Neural progenitor cell (in vitro differentiated cells): ENCODE measurements around the gene GABBR2. TPM values are rescaled to one million over a fixed set of nuclear protein-coding genes. Genes with fewer than 3 reads are reported as not detected.

Source experiments
- DNase-seq: peaks from one replicate; pipeline ENCODE4 v3.0.0-alpha.2; 2016; ENCODE audit warnings: low spot score
- H2AFZ ChIP-seq: fragments of 200-600 bp; sonication (generic); replicated peaks from 2 replicates; pipeline ENCODE4 v1.6.1; 2016; ENCODE audit warnings: antibody characterized with exemption
- H3F3A ChIP-seq: fragments of 200-600 bp; sonication (generic); 2 replicates; pipeline ENCODE4 v1.6.1; 2016; ENCODE audit warnings: antibody characterized with exemption, low read depth
- H3K27ac ChIP-seq: fragments of 200-600 bp; sonication (generic); 2 replicates; pipeline ENCODE4 v1.5.1; 2016; ENCODE audit warnings: mild to moderate bottlenecking
- H3K27me3 ChIP-seq: fragments of 200-600 bp; sonication (generic); 2 replicates; pipeline ENCODE4 v1.6.1; 2016; ENCODE audit warnings: mild to moderate bottlenecking, moderate library complexity
- H3K36me3 ChIP-seq: fragments of 200-600 bp; sonication (generic); 2 replicates; pipeline ENCODE4 v1.5.1; 2016
- H3K4me1 ChIP-seq: fragments of 200-600 bp; sonication (generic); 2 replicates; pipeline ENCODE4 v1.6.1; 2016; ENCODE audit warnings: mixed run types
- H3K4me2 ChIP-seq: fragments of 200-600 bp; sonication (generic); 2 replicates; pipeline ENCODE4 v1.6.1; 2016
- H3K4me3 ChIP-seq: fragments of 200-600 bp; sonication (generic); 2 replicates; pipeline ENCODE4 v1.5.1; 2016
- H3K79me2 ChIP-seq: fragments of 200-600 bp; sonication (generic); 2 replicates; pipeline ENCODE4 v1.6.1; 2016; ENCODE audit warnings: low read depth
- H3K9ac ChIP-seq: fragments of 200-600 bp; sonication (generic); 2 replicates; pipeline ENCODE4 v1.6.1; 2016
- H3K9me3 ChIP-seq: fragments of 200-600 bp; sonication (generic); 2 replicates; pipeline ENCODE4 v1.5.1; 2016; ENCODE audit warnings: low read depth
- H4K20me1 ChIP-seq: fragments of 200-600 bp; sonication (generic); 2 replicates; pipeline ENCODE4 v1.6.1; 2016; ENCODE audit warnings: low read depth
- H3K27ac Mint-ChIP-seq: 3 replicates; pipeline ENCODE4 v1.8.0; 2021; ENCODE audit warnings: mixed read lengths
- H3K27me3 Mint-ChIP-seq: 2 replicates; pipeline ENCODE4 v1.8.0; 2022; ENCODE audit warnings: low read depth, mild to moderate bottlenecking, inconsistent platforms, moderate library complexity, mixed read lengths; ENCODE audit not compliant: insufficient read depth
- H3K36me3 Mint-ChIP-seq: 3 replicates; pipeline ENCODE4 v1.8.0; 2021; ENCODE audit warnings: mixed read lengths
- H3K4me1 Mint-ChIP-seq: 3 replicates; pipeline ENCODE4 v1.8.0; 2021; ENCODE audit warnings: mixed read lengths
- H3K4me3 Mint-ChIP-seq: 3 replicates; pipeline ENCODE4 v1.8.0; 2021; ENCODE audit warnings: mild to moderate bottlenecking, moderate library complexity, mixed read lengths
- H3K9me3 Mint-ChIP-seq: 3 replicates; pipeline ENCODE4 v1.8.0; 2020; ENCODE audit warnings: mixed read lengths
- EZH2 ChIP-seq: fragments of 200-600 bp; sonication (generic); IDR thresholded peaks from 2 replicates; pipeline ENCODE4 v1.6.1; 2017; ENCODE audit warnings: antibody characterized with exemption, mild to moderate bottlenecking, moderate library complexity
- EZH2phosphoT487 ChIP-seq: fragments of 200-600 bp; sonication (generic); IDR thresholded peaks from 2 replicates; pipeline ENCODE4 v1.6.1; 2017; ENCODE audit warnings: antibody characterized with exemption
- total RNA-seq: library from RNA; depleted of rRNA; stranded (reverse); fragments of >200 nt; gene quantifications from 2 replicates; pipeline ENCODE4 v1.2.3, GENCODE V29; 2015; ENCODE audit warnings: low replicate concordance
- TF ChIP-seq, protein P1 (sequence below): fragments of 200-600 bp; sonication (generic); IDR thresholded peaks from 2 replicates; pipeline ENCODE4 v1.5.1; 2017; ENCODE audit warnings: antibody characterized with exemption, mild to moderate bottlenecking

GABBR2 gene
- total RNA-seq, 1 donor from 2014 or later = not detected

DNA sequence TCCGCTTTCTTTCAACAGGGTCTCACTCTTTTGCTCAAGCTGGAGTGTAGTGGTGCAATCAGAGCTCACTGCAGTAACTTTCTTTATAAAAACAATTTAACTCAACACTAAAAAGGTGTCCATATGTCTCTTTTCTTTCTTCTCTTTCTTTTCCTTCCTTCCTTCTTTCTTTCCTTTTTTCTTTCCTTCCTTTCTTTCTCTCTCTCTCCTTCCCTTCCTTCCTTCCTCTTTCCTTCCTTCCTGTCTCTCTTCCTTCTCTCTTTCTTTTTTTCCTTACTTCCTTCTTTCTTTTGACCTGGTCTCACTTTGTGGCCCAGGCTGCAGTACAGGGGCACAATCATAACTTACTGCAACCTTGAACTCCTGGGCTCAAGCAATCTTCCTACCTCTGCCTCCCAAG lies 427.5 kb downstream of the GABBR2 start:
- no peaks in the 10 kb centered on the region for H3K36me3 ChIP-seq
- no peak overlapping the region for H3K27ac Mint-ChIP-seq
- no peak for TF ChIP-seq EZH2
- TF ChIP-seq, protein P1, sequence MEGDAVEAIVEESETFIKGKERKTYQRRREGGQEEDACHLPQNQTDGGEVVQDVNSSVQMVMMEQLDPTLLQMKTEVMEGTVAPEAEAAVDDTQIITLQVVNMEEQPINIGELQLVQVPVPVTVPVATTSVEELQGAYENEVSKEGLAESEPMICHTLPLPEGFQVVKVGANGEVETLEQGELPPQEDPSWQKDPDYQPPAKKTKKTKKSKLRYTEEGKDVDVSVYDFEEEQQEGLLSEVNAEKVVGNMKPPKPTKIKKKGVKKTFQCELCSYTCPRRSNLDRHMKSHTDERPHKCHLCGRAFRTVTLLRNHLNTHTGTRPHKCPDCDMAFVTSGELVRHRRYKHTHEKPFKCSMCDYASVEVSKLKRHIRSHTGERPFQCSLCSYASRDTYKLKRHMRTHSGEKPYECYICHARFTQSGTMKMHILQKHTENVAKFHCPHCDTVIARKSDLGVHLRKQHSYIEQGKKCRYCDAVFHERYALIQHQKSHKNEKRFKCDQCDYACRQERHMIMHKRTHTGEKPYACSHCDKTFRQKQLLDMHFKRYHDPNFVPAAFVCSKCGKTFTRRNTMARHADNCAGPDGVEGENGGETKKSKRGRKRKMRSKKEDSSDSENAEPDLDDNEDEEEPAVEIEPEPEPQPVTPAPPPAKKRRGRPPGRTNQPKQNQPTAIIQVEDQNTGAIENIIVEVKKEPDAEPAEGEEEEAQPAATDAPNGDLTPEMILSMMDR = no peak
- TF ChIP-seq EZH2phosphoT487 = no peak
- H3K4me3 ChIP-seq = no peak overlapping the region
- peaks cover 3% of the 10 kb centered on the region for H3K27me3 Mint-ChIP-seq
- H3K9ac ChIP-seq = no peak overlapping the region
- peaks cover 10% of the 10 kb centered on the region for H3K4me1 Mint-ChIP-seq
- H3K9me3 Mint-ChIP-seq = no peaks in the 10 kb centered on the region
- DNase-seq = no peak
- no peak overlapping the region for H3K4me3 Mint-ChIP-seq
- H4K20me1 ChIP-seq = no peaks in the 10 kb centered on the region
- no peak overlapping the region for H3K27ac ChIP-seq
- H3K4me1 ChIP-seq = no peaks in the 10 kb centered on the region
- no peaks in the 10 kb centered on the region for H3F3A ChIP-seq
- H3K4me2 ChIP-seq = no peak overlapping the region
- H3K36me3 Mint-ChIP-seq = no peaks in the 10 kb centered on the region
- H3K27me3 ChIP-seq = peaks cover 5% of the 10 kb centered on the region
- no peak overlapping the region for H2AFZ ChIP-seq
- H3K9me3 ChIP-seq = no peaks in the 10 kb centered on the region
- H3K79me2 ChIP-seq = no peaks in the 10 kb centered on the region

DNA sequence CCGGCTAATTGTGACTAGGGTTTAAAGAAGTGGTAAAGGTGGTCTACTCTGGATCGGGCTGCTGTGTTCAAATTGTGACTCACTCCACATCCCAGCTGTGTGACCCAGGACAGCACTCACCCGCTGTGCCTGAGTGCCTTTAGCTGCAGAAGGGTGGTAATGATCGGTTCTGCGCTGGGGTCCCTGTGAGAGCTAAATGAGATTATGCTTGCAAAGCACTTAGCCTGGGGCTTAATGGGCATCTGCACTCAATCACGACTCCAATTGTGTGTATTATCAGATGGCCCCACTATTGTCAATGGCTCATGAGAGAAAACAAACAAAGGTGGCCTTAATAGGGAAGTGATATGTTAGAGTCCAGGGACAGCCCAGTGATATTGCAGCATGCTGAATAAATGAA lies 428.2 kb downstream of the GABBR2 start:
- Mint-ChIP-seq H3K36me3 (no peaks in the 10 kb centered on the region), H3K27me3 (no peaks in the 10 kb centered on the region), H3K4me1 (peaks cover 10% of the 10 kb centered on the region), H3K4me3 (peak overlapping the region; percentile 70), H3K9me3 (no peaks in the 10 kb centered on the region), H3K27ac (no peak overlapping the region)
- H3K4me1 ChIP-seq = no peaks in the 10 kb centered on the region
- H3K27me3 ChIP-seq = peaks cover 5% of the 10 kb centered on the region
- H3F3A ChIP-seq = no peaks in the 10 kb centered on the region
- peak; percentile 44 for DNase-seq
- no peak overlapping the region for H3K4me3 ChIP-seq
- H3K9me3 ChIP-seq = no peaks in the 10 kb centered on the region
- TF ChIP-seq EZH2 (no peak), EZH2phosphoT487 (no peak)
- TF ChIP-seq, protein P1 = no peak
- H3K27ac ChIP-seq = no peak overlapping the region
- no peak overlapping the region for H3K9ac ChIP-seq
- H4K20me1 ChIP-seq = no peaks in the 10 kb centered on the region
- H3K79me2 ChIP-seq = no peaks in the 10 kb centered on the region
- H3K36me3 ChIP-seq = no peaks in the 10 kb centered on the region
- H3K4me2 ChIP-seq = no peak overlapping the region
- no peak overlapping the region for H2AFZ ChIP-seq

- Histone ChIP-seq H3K4me1 (no peaks in the 10 kb centered on the region), H3K4me3 (no peak overlapping the region), H2AFZ (no peak overlapping the region), H3K36me3 (no peaks in the 10 kb centered on the region), H3K79me2 (no peaks in the 10 kb centered on the region), H3K27me3 (peaks cover 5% of the 10 kb centered on the region), H3K9ac (no peak overlapping the region), H3K27ac (no peak overlapping the region), H3K9me3 (no peaks in the 10 kb centered on the region), H3F3A (no peaks in the 10 kb centered on the region), H3K4me2 (no peak overlapping the region), H4K20me1 (no peaks in the 10 kb centered on the region)
- no peak overlapping the region for H3K27ac Mint-ChIP-seq
- TF ChIP-seq, protein P1 = no peak
- TF ChIP-seq EZH2 (no peak), EZH2phosphoT487 (no peak)
- H3K27me3 Mint-ChIP-seq = no peaks in the 10 kb centered on the region
- H3K4me1 Mint-ChIP-seq = peaks cover 10% of the 10 kb centered on the region
- H3K9me3 Mint-ChIP-seq = no peaks in the 10 kb centered on the region
- H3K4me3 Mint-ChIP-seq = peak overlapping the region; percentile 70
- DNase-seq = no peak
- H3K36me3 Mint-ChIP-seq = no peaks in the 10 kb centered on the region
These were observed 428.6 kb downstream of the GABBR2 start for GRCh38 chr9:98280162-98280561.
